ENCODE measurements around the gene PSTPIP2.
"Not testable (repeated sequence)": the region's sequence is repeated elsewhere in the genome, so short reads cannot be mapped to it uniquely, and the experiment has no call there.

PSTPIP2 gene

GRCh38 chr18:45980229-45980628, 91.8 kb downstream of the PSTPIP2 start:
- no peak for DNase-seq

- no peak for DNase-seq
These were observed 94.0 kb downstream of the PSTPIP2 start for GRCh38 chr18:45978084-45978483.

- DNase-seq, result no peak
These were observed 95.1 kb downstream of the PSTPIP2 start for GRCh38 chr18:45976974-45977373.

- no peak for DNase-seq
These were observed 95.5 kb downstream of the PSTPIP2 start for GRCh38 chr18:45976566-45976965.

GRCh38 chr18:45974088-45974536, 97.9 kb downstream of the PSTPIP2 start:
- DNase-seq, result peak; percentile 68 to 69

GRCh38 chr18:45967007-45967706, 104.9 kb downstream of the PSTPIP2 start, which contains the start of gene EPG5:
EPG5 (minus strand) TSS chr18:45967329; CDS start chr18:45967239, 90 bp downstream.
- DNase-seq, result peak; percentile 87 to 88

- DNase-seq, result not testable (repeated sequence)
These were observed 107.1 kb downstream of the PSTPIP2 start for GRCh38 chr18:45964913-45965312.

GRCh38 chr18:45962866-45963265, 109.2 kb downstream of the PSTPIP2 start:
- no peak for DNase-seq

GRCh38 chr18:45962461-45962860, 109.6 kb downstream of the PSTPIP2 start:
- DNase-seq, result peak; percentile 14 to 18

GRCh38 chr18:45959484-45959883, 112.6 kb downstream of the PSTPIP2 start:
- not testable (repeated sequence) for DNase-seq

- DNase-seq, result no peak
These were observed 113.3 kb downstream of the PSTPIP2 start for GRCh38 chr18:45958730-45959129.

GRCh38 chr18:45958027-45958426, 114.0 kb downstream of the PSTPIP2 start:
- no peak for DNase-seq

- no peak for DNase-seq
These were observed 115.0 kb downstream of the PSTPIP2 start for GRCh38 chr18:45957100-45957499.

GRCh38 chr18:45954070-45954934, 117.8 kb downstream of the PSTPIP2 start:
- no peak for DNase-seq

GRCh38 chr18:45951016-45951714, 120.9 kb downstream of the PSTPIP2 start:
- DNase-seq, result no peak

- DNase-seq, result no peak
These were observed 126.4 kb downstream of the PSTPIP2 start for GRCh38 chr18:45945669-45946068.

GRCh38 chr18:45940724-45941123, 131.3 kb downstream of the PSTPIP2 start:
- DNase-seq, result no peak

- no peak for DNase-seq
These were observed 132.8 kb downstream of the PSTPIP2 start for GRCh38 chr18:45939236-45939635.

GRCh38 chr18:45938488-45938935, 133.5 kb downstream of the PSTPIP2 start:
- DNase-seq, result no peak

GRCh38 chr18:45935591-45936335, 136.3 kb downstream of the PSTPIP2 start:
- DNase-seq, result no peak

Measured in activated CD4-positive, alpha-beta T cell treated with anti-CD3 and anti-CD28 coated beads, Interleukin-2, amount 50 U/mL, for 4 hours (primary cell).